ENCODE measurements around the gene KRTAP4-8.

DNA sequence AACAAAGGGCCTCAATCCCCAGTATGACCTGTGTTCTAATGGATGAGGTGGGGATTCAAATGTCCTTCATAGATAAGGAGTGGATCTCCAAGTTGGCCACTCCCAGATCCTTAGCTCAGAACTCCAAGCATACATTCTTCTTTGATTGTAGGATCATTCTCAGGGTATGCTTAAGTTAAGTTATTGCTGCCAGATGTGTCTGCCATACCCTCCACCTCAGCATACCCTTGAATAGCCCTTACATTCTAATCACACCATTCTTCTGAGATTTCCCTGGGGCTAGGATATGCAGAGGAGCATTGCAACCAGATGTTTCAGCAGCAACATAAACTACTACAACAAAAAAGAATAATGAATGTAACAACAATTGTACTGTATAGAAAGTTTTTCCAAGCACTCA lies 30.7 kb downstream of the KRTAP4-8 start:
- TF ChIP-seq, protein P1, sequence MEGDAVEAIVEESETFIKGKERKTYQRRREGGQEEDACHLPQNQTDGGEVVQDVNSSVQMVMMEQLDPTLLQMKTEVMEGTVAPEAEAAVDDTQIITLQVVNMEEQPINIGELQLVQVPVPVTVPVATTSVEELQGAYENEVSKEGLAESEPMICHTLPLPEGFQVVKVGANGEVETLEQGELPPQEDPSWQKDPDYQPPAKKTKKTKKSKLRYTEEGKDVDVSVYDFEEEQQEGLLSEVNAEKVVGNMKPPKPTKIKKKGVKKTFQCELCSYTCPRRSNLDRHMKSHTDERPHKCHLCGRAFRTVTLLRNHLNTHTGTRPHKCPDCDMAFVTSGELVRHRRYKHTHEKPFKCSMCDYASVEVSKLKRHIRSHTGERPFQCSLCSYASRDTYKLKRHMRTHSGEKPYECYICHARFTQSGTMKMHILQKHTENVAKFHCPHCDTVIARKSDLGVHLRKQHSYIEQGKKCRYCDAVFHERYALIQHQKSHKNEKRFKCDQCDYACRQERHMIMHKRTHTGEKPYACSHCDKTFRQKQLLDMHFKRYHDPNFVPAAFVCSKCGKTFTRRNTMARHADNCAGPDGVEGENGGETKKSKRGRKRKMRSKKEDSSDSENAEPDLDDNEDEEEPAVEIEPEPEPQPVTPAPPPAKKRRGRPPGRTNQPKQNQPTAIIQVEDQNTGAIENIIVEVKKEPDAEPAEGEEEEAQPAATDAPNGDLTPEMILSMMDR (IDR thresholded peaks at IDR 0.05): no peak
- no peak for TF ChIP-seq POLR2A (IDR thresholded peaks at IDR 0.05)
